Mesenchymal stem cell (in vitro differentiated cells and primary cell): ENCODE results near the gene CHCHD6.

Source experiments
- DNase-seq: peaks from one replicate; pipeline ENCODE4 v3.0.0-alpha.2; 2013
- H2AFZ ChIP-seq: one replicate; pipeline ENCODE4 v1.6.1; 2013; ENCODE audit warnings: low read depth, mild to moderate bottlenecking, control low read depth, inconsistent platforms, low read length, moderate library complexity
- H2AK5ac ChIP-seq: 2 replicates; pipeline ENCODE4 v1.6.1; 2013; ENCODE audit warnings: low read length, moderate library complexity, mild to moderate bottlenecking, inconsistent platforms; ENCODE audit not compliant: severe bottlenecking
- H2BK120ac ChIP-seq: one replicate; pipeline ENCODE4 v1.6.1; 2013; ENCODE audit warnings: low read depth, mild to moderate bottlenecking, inconsistent platforms, low read length, moderate library complexity
- H2BK12ac ChIP-seq, 2 experiments: one replicate each; pipeline ENCODE4 v1.6.1; 2013; ENCODE audit warnings: inconsistent platforms in 2 of 2, low read length in 2 of 2, mild to moderate bottlenecking in 2 of 2, moderate library complexity in 2 of 2, control low read depth in 1 of 2
- H2BK15ac ChIP-seq: one replicate; pipeline ENCODE4 v1.6.1; 2013; ENCODE audit warnings: mild to moderate bottlenecking, low read depth, inconsistent platforms; ENCODE audit not compliant: poor library complexity, severe bottlenecking
- H2BK5ac ChIP-seq: 2 replicates; pipeline ENCODE4 v1.6.1; 2013; ENCODE audit warnings: low read depth, mild to moderate bottlenecking, low read length, control low read depth, inconsistent platforms; ENCODE audit not compliant: poor library complexity, severe bottlenecking
- H3K14ac ChIP-seq, 2 experiments: one replicate each; pipeline ENCODE4 v1.6.1; 2013; ENCODE audit warnings: inconsistent platforms in 2 of 2, low read length in 2 of 2, control low read depth in 1 of 2, mild to moderate bottlenecking in 1 of 2, moderate library complexity in 1 of 2
- H3K18ac ChIP-seq, 2 experiments: one replicate each; pipeline ENCODE4 v1.6.1; 2013; ENCODE audit warnings: inconsistent platforms in 2 of 2, low read length in 2 of 2, control low read depth in 1 of 2, low read depth in 1 of 2, mild to moderate bottlenecking in 1 of 2
- H3K23ac ChIP-seq, 2 experiments: one replicate each; pipeline ENCODE4 v1.6.1; 2013; ENCODE audit warnings: inconsistent platforms in 2 of 2, low read length in 2 of 2, mild to moderate bottlenecking in 2 of 2, moderate library complexity in 2 of 2, control low read depth in 1 of 2
- H3K27ac ChIP-seq: 2 replicates; pipeline ENCODE4 v1.5.1; 2013; ENCODE audit warnings: mild to moderate bottlenecking, moderate library complexity, low read length, control low read depth, inconsistent platforms; ENCODE audit not compliant: poor library complexity, severe bottlenecking
- H3K27me3 ChIP-seq, 2 experiments: 2 replicates each; pipeline versions ENCODE4 v1.6.1 to v1.7.0; 2013; ENCODE audit warnings: low read length in 2 of 2, mild to moderate bottlenecking in 2 of 2, moderate library complexity in 2 of 2, control low read depth in 1 of 2, inconsistent platforms in 1 of 2; ENCODE audit not compliant: control insufficient read depth in 1 of 2, insufficient read depth in 1 of 2
- H3K36me3 ChIP-seq, 2 experiments: 2 replicates each; pipeline versions ENCODE4 v1.6.1 to v1.7.0; 2013; ENCODE audit warnings: low read length in 2 of 2, control low read depth in 1 of 2, inconsistent platforms in 1 of 2, low read depth in 1 of 2, mild to moderate bottlenecking in 1 of 2; ENCODE audit not compliant: insufficient read depth in 2 of 2, control insufficient read depth in 1 of 2
- H3K4ac ChIP-seq, 2 experiments: one replicate each; pipeline ENCODE4 v1.6.1; 2013; ENCODE audit warnings: inconsistent platforms in 2 of 2, low read length in 2 of 2, mild to moderate bottlenecking in 2 of 2, moderate library complexity in 2 of 2, control low read depth in 1 of 2, low read depth in 1 of 2
- H3K4me1 ChIP-seq: 2 replicates; pipeline ENCODE4 v1.6.1; 2013; ENCODE audit warnings: low read depth, low read length, control low read depth; ENCODE audit not compliant: control insufficient read depth, insufficient read depth
- H3K4me2 ChIP-seq: 2 replicates; pipeline ENCODE4 v1.6.1; 2013; ENCODE audit warnings: low read length, mild to moderate bottlenecking, inconsistent platforms; ENCODE audit not compliant: poor library complexity, severe bottlenecking
- H3K4me3 ChIP-seq, 2 experiments: 2 replicates each; pipeline versions ENCODE4 v1.5.1 to v1.7.0; 2013; ENCODE audit warnings: low read length in 2 of 2, mild to moderate bottlenecking in 2 of 2, control low read depth in 1 of 2, low read depth in 1 of 2; ENCODE audit not compliant: insufficient read depth in 1 of 2
- H3K79me1 ChIP-seq: replicated peaks from 2 replicates; pipeline ENCODE4 v1.6.1; 2013; ENCODE audit warnings: mild to moderate bottlenecking, control low read depth, low read length, inconsistent platforms; ENCODE audit not compliant: poor library complexity, severe bottlenecking
- H3K9ac ChIP-seq: 2 replicates; pipeline ENCODE4 v1.7.0; 2013; ENCODE audit warnings: mild to moderate bottlenecking, low read length, moderate library complexity
- H3K9me3 ChIP-seq: 2 replicates; pipeline ENCODE4 v1.7.0; 2013; ENCODE audit warnings: mild to moderate bottlenecking, low read length; ENCODE audit not compliant: control insufficient read depth
- H4K8ac ChIP-seq: one replicate; pipeline ENCODE4 v1.6.1; 2013; ENCODE audit warnings: inconsistent platforms, mild to moderate bottlenecking, low read length, moderate library complexity
- H4K91ac ChIP-seq: one replicate; pipeline ENCODE4 v1.6.1; 2013; ENCODE audit warnings: mild to moderate bottlenecking, low read length, inconsistent platforms
- WGBS: methylation state at CpG from one replicate; pipeline ENCODE4 v1.1.7; 2013; ENCODE audit warnings: mixed read lengths; 5-methylcytosine and 5-hydroxymethylcytosine counted together

CHCHD6 gene

GRCh38 chr3:126816986-126817777 lies 113.1 kb downstream of the CHCHD6 start:
- Histone ChIP-seq H2BK15ac (no peak overlapping the region), H2BK12ac (peak overlapping the region in 1 of 2 experiments; percentile 1), H3K36me3 (no peaks in the 10 kb centered on the region), H2BK120ac (no peak overlapping the region), H3K4me2 (no peak overlapping the region), H4K91ac (no peak overlapping the region), H3K9me3 (no peaks in the 10 kb centered on the region), H3K9ac (peak overlapping the region; percentile 44), H3K4me1 (peaks cover 3% of the 10 kb centered on the region), H3K27me3 (no peaks in the 10 kb centered on the region), H2AFZ (no peak overlapping the region), H2AK5ac (no peak overlapping the region), H2BK5ac (no peak overlapping the region), H3K14ac (no peak overlapping the region), H3K4ac (no peak overlapping the region), H3K79me1 (peaks cover 5% of the 10 kb centered on the region), H3K27ac (no peak overlapping the region), H4K8ac (peak overlapping the region; percentile 62), H3K4me3 (no peak overlapping the region), H3K18ac (no peak overlapping the region), H3K23ac (no peak overlapping the region)
- 73% methylated on average over 6 of the region's 6 CpGs for WGBS
- peak; percentile 3 for DNase-seq

- Histone ChIP-seq H2AFZ (no peak overlapping the region), H3K4me3 (no peak overlapping the region), H4K91ac (no peak overlapping the region), H3K9ac (peak overlapping the region; percentile 44), H3K9me3 (no peaks in the 10 kb centered on the region), H3K4ac (no peak overlapping the region), H3K4me2 (no peak overlapping the region), H4K8ac (peak overlapping the region; percentile 62), H3K27ac (no peak overlapping the region), H2BK120ac (no peak overlapping the region), H3K27me3 (no peaks in the 10 kb centered on the region), H2BK15ac (no peak overlapping the region), H2BK12ac (no peak overlapping the region), H3K36me3 (no peaks in the 10 kb centered on the region), H3K23ac (no peak overlapping the region), H3K4me1 (peaks cover 3% of the 10 kb centered on the region), H3K18ac (no peak overlapping the region), H2BK5ac (no peak overlapping the region), H3K79me1 (peaks cover 5% of the 10 kb centered on the region), H2AK5ac (no peak overlapping the region), H3K14ac (no peak overlapping the region)
- no peak for DNase-seq
- WGBS, result no CpG with 5 or more reads among the region's 1 CpG
These were observed 113.7 kb downstream of the CHCHD6 start for GRCh38 chr3:126817781-126818180.

- H3K4me3 ChIP-seq, result no peak overlapping the region
- no peaks in the 10 kb centered on the region for H3K36me3 ChIP-seq
- no peak overlapping the region for H3K27ac ChIP-seq
- 89% methylated on average over 7 of the region's 8 CpGs for WGBS
- H3K27me3 ChIP-seq, result no peaks in the 10 kb centered on the region
- H2BK5ac ChIP-seq, result no peak overlapping the region
- no peak overlapping the region for H2BK15ac ChIP-seq
- no peak overlapping the region for H3K23ac ChIP-seq
- H3K79me1 ChIP-seq, result peaks cover 7% of the 10 kb centered on the region
- H4K91ac ChIP-seq, result no peak overlapping the region
- no peak overlapping the region for H3K18ac ChIP-seq
- no peak overlapping the region for H2BK120ac ChIP-seq
- H4K8ac ChIP-seq, result no peak overlapping the region
- H3K9ac ChIP-seq, result no peak overlapping the region
- H3K4ac ChIP-seq, result no peak overlapping the region
- H2BK12ac ChIP-seq, result no peak overlapping the region
- no peak for DNase-seq
- no peak overlapping the region for H3K14ac ChIP-seq
- H3K4me2 ChIP-seq, result no peak overlapping the region
- no peak overlapping the region for H2AFZ ChIP-seq
- H3K9me3 ChIP-seq, result no peaks in the 10 kb centered on the region
- no peak overlapping the region for H2AK5ac ChIP-seq
- H3K4me1 ChIP-seq, result peaks cover 3% of the 10 kb centered on the region
These were observed 114.5 kb downstream of the CHCHD6 start for GRCh38 chr3:126818400-126819095.

GRCh38 chr3:126826693-126827092 lies 122.7 kb downstream of the CHCHD6 start:
- peak overlapping the region; percentile 14 for H3K9ac ChIP-seq
- H3K4ac ChIP-seq, result no peak overlapping the region
- H3K36me3 ChIP-seq, result no peaks in the 10 kb centered on the region
- H2BK5ac ChIP-seq, result no peak overlapping the region
- no peak overlapping the region for H2BK12ac ChIP-seq
- H3K14ac ChIP-seq, result peak overlapping the region in 1 of 2 experiments; percentile 30
- no peak overlapping the region for H2BK15ac ChIP-seq
- no peak overlapping the region for H3K18ac ChIP-seq
- 82% methylated on average over 2 of the region's 2 CpGs for WGBS
- no peak overlapping the region for H4K8ac ChIP-seq
- H4K91ac ChIP-seq, result no peak overlapping the region
- no peak overlapping the region for H3K4me2 ChIP-seq
- no peak overlapping the region for H3K27ac ChIP-seq
- no peaks in the 10 kb centered on the region for H3K27me3 ChIP-seq
- no peak overlapping the region for H3K4me3 ChIP-seq
- no peak overlapping the region for H2AFZ ChIP-seq
- DNase-seq, result no peak
- H3K9me3 ChIP-seq, result no peaks in the 10 kb centered on the region
- no peak overlapping the region for H2BK120ac ChIP-seq
- H2AK5ac ChIP-seq, result no peak overlapping the region
- peak overlapping the region in 1 of 2 experiments; percentile 1 for H3K23ac ChIP-seq
- no peaks in the 10 kb centered on the region for H3K4me1 ChIP-seq
- H3K79me1 ChIP-seq, result peaks cover 7% of the 10 kb centered on the region
